ENCODE results near the gene ACTG2.

DNA sequence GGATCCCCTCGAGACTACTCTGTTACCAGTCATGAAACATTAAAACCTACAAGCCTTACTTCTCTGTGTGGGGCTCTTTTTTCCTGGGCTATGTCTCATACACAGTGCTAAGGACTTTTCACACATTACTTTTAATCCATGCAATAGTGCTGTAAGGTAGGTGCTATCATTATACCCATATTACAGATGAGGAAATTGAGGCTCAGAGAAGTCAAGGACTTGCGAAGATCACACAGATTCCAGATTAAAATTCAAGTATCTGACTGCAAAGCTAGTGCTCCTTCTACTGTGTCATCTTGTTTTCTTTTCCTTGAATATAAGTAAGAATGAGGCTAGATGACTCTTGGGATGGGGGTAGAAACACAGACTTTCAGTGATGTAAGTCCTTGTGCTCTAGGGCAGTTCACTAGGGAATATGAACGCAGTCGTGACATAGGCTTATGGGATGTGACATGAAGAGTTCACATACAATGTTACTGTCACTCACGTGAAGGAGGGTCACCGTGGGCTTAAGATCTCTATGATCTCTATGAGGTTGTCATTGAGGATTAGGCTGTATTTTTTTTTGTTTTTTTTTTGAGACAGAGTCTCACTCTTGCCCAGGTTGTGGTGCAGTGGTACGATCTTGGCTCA, 26.9 kb downstream of the ACTG2 start:
- TF ChIP-seq, protein P1, sequence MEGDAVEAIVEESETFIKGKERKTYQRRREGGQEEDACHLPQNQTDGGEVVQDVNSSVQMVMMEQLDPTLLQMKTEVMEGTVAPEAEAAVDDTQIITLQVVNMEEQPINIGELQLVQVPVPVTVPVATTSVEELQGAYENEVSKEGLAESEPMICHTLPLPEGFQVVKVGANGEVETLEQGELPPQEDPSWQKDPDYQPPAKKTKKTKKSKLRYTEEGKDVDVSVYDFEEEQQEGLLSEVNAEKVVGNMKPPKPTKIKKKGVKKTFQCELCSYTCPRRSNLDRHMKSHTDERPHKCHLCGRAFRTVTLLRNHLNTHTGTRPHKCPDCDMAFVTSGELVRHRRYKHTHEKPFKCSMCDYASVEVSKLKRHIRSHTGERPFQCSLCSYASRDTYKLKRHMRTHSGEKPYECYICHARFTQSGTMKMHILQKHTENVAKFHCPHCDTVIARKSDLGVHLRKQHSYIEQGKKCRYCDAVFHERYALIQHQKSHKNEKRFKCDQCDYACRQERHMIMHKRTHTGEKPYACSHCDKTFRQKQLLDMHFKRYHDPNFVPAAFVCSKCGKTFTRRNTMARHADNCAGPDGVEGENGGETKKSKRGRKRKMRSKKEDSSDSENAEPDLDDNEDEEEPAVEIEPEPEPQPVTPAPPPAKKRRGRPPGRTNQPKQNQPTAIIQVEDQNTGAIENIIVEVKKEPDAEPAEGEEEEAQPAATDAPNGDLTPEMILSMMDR (IDR thresholded peaks at IDR 0.05), result no peak
- no peak for TF ChIP-seq EP300 (IDR thresholded peaks at IDR 0.05)
- TF ChIP-seq POLR2AphosphoS5 (IDR thresholded peaks at IDR 0.05), result no peak
